ENCODE results near the gene METTL25.

The METTL25 gene

GRCh38 chr12:82406651-82407050 lies 48.3 kb downstream of the METTL25 start:
- FAIRE-seq, result no peak

GRCh38 chr12:82407481-82407880 lies 49.2 kb downstream of the METTL25 start:
- FAIRE-seq, result no peak

GRCh38 chr12:82408844-82409243 lies 50.5 kb downstream of the METTL25 start:
- no peak for FAIRE-seq

GRCh38 chr12:82411546-82412230 lies 53.4 kb downstream of the METTL25 start:
- no peak for FAIRE-seq

GRCh38 chr12:82412246-82412645 lies 53.9 kb downstream of the METTL25 start:
- FAIRE-seq, result no peak

GRCh38 chr12:82414044-82414443 lies 55.7 kb downstream of the METTL25 start:
- FAIRE-seq, result no peak

GRCh38 chr12:82414926-82415325 lies 56.6 kb downstream of the METTL25 start:
- no peak for FAIRE-seq

- no peak for FAIRE-seq
Measured at GRCh38 chr12:82415402-82415801, 57.1 kb downstream of the METTL25 start.

GRCh38 chr12:82425241-82425640 lies 66.9 kb downstream of the METTL25 start:
- no peak for FAIRE-seq

- no peak for FAIRE-seq
Measured at GRCh38 chr12:82426081-82426480, 67.8 kb downstream of the METTL25 start.

- no peak for FAIRE-seq
Measured at GRCh38 chr12:82426586-82426985, 68.3 kb downstream of the METTL25 start.

GRCh38 chr12:82430541-82431145 lies 72.3 kb downstream of the METTL25 start:
- FAIRE-seq, result peak; percentile 9

- no peak for FAIRE-seq
Measured at GRCh38 chr12:82434392-82434911, 76.1 kb downstream of the METTL25 start.

- FAIRE-seq, result no peak
Measured at GRCh38 chr12:82436354-82436753, 78.0 kb downstream of the METTL25 start.

GRCh38 chr12:82437744-82438143 lies 79.4 kb downstream of the METTL25 start:
- FAIRE-seq, result no peak

GRCh38 chr12:82438356-82438755 lies 80.0 kb downstream of the METTL25 start:
- no peak for FAIRE-seq

GRCh38 chr12:82440885-82441284 lies 82.6 kb downstream of the METTL25 start:
- no peak for FAIRE-seq

- FAIRE-seq, result no peak
Measured at GRCh38 chr12:82448911-82449578, 90.7 kb downstream of the METTL25 start.

GRCh38 chr12:82456633-82457032 lies 98.3 kb downstream of the METTL25 start:
- FAIRE-seq, result no peak

GRCh38 chr12:82458101-82458500 lies 99.8 kb downstream of the METTL25 start:
- FAIRE-seq, result no peak

GRCh38 chr12:82461393-82461792 lies 103.1 kb downstream of the METTL25 start:
- no peak for FAIRE-seq

GRCh38 chr12:82461836-82462235 lies 103.5 kb downstream of the METTL25 start:
- no peak for FAIRE-seq

- no peak for FAIRE-seq
Measured at GRCh38 chr12:82468563-82468962, 110.2 kb downstream of the METTL25 start.

- no peak for FAIRE-seq
Measured at GRCh38 chr12:82470906-82471512, 112.7 kb downstream of the METTL25 start.
